Stimulated activated naive CD8-positive, alpha-beta T cell treated with anti-CD3 and anti-CD28 coated beads, Interleukin-15, Interleukin-2, amounts not matched to agents 100 U/mL and 50 U/mL, for 24 hours (primary cell): ENCODE measurements around the gene RANBP3.
"Not testable (repeated sequence)": the region's sequence is repeated elsewhere in the genome, so short reads cannot be mapped to it uniquely, and the experiment has no call there.

Experiments
- ATAC-seq: fragments of 150-1000 bp; cut with Tn5 transposase; one replicate; pipeline ENCODE4 v1.10.0; 2021
- DNase-seq: peaks from one replicate; pipeline ENCODE4 v3.0.0; 2021

RANBP3 gene

GRCh38 chr19:5985837-5986236, 7.9 kb upstream of the RANBP3 start:
- ATAC-seq, DNase-seq: not testable (repeated sequence)

- ATAC-seq (no peak), DNase-seq (no peak)
These were observed 7.3 kb upstream of the RANBP3 start for GRCh38 chr19:5985098-5985783.

- DNase-seq: no peak
- ATAC-seq: peak; percentile 32
These were observed 6.7 kb upstream of the RANBP3 start for GRCh38 chr19:5984600-5984999.

- DNase-seq (no peak), ATAC-seq (no peak)
These were observed 5.5 kb upstream of the RANBP3 start for GRCh38 chr19:5983367-5983955.

GRCh38 chr19:5978606-5979552, 939 bp upstream of the RANBP3 start:
- ATAC-seq (no peak), DNase-seq (peak; percentile 23)

GRCh38 chr19:5977222-5977784, 637 bp downstream of the RANBP3 start:
- ATAC-seq (no peak), DNase-seq (peak; percentile 25)

- DNase-seq (no peak), ATAC-seq (no peak)
These were observed 1.2 kb downstream of the RANBP3 start for GRCh38 chr19:5976768-5977167.

- ATAC-seq (no peak), DNase-seq (no peak)
These were observed 2.6 kb downstream of the RANBP3 start for GRCh38 chr19:5975388-5975728.

- DNase-seq (peak; percentile 57), ATAC-seq (peak; percentile 61)
These were observed 3.1 kb downstream of the RANBP3 start for GRCh38 chr19:5974721-5975387.

GRCh38 chr19:5973867-5974635, 3.9 kb downstream of the RANBP3 start:
- ATAC-seq (no peak), DNase-seq (no peak)

- no peak for DNase-seq
These were observed 4.6 kb downstream of the RANBP3 start for GRCh38 chr19:5973376-5973775.

GRCh38 chr19:5972355-5972731, 5.6 kb downstream of the RANBP3 start:
- ATAC-seq: no peak
- no peak for DNase-seq

More at GRCh38 chr19:5973376-5973775, 4.6 kb downstream of the RANBP3 start:
- ATAC-seq: no peak

- ATAC-seq: no peak
- no peak for DNase-seq
These were observed 6.1 kb downstream of the RANBP3 start for GRCh38 chr19:5971714-5972354.

- ATAC-seq: no peak
- no peak for DNase-seq
These were observed 8.5 kb downstream of the RANBP3 start for GRCh38 chr19:5969476-5969875.

- DNase-seq: no peak
- ATAC-seq: no peak
These were observed 9.2 kb downstream of the RANBP3 start for GRCh38 chr19:5968431-5969373.

GRCh38 chr19:5967994-5968430, 9.9 kb downstream of the RANBP3 start:
- peak; percentile 79 for ATAC-seq
- DNase-seq: peak; percentile 71

- no peak for DNase-seq
- ATAC-seq: no peak
These were observed 10.4 kb downstream of the RANBP3 start for GRCh38 chr19:5967571-5967970.

GRCh38 chr19:5966941-5967340, 11.0 kb downstream of the RANBP3 start:
- DNase-seq (no peak), ATAC-seq (no peak)

GRCh38 chr19:5966215-5966614, 11.7 kb downstream of the RANBP3 start:
- ATAC-seq: no peak
- DNase-seq: no peak
